SK-N-SH (cell line): ENCODE data around the gene APOC3. TPM values are rescaled to one million over a fixed set of nuclear protein-coding genes. Genes with fewer than 3 reads are reported as not detected.

Experiments used
- CTCF ChIA-PET: fragments of 300-600, 350-600 bp; formaldehyde crosslinking; extraction: SDS; loops from one replicate; lab custom pipeline; 2021; lab: Yijun Ruan, JAX
- POLR2A ChIA-PET: fragments of 350-600 bp; sonication (Branson Sonifier 250); formaldehyde crosslinking; extraction: SDS; loops from one replicate; lab custom pipeline; 2020; ENCODE audit warnings: antibody characterized with exemption, inconsistent platforms; lab: Yijun Ruan, JAX
- DNase-seq: peaks from one replicate; pipeline ENCODE4 v3.0.0; 2012
- H2AFZ ChIP-seq: fragments of 200-600 bp; sonication (generic); 2 replicates; pipeline ENCODE4 v1.8.1; 2016; ENCODE audit warnings: antibody characterized with exemption, mild to moderate bottlenecking, low read depth
- H3F3A ChIP-seq: fragments of 200-600 bp; sonication (generic); replicated peaks from 2 replicates; pipeline ENCODE3; 2016; ENCODE audit warnings: antibody characterized with exemption, mild to moderate bottlenecking; ENCODE audit not compliant: insufficient read depth
- H3K27ac ChIP-seq, 2 experiments: fragments of 200-500 bp in 1 of 2; fragments of 200-600 bp in 1 of 2; sonication (Bioruptor generic) in 1 of 2; sonication (generic), shearing (Covaris generic) in 1 of 2; 2 replicates each; pipeline versions ENCODE4 v1.5.1 to v1.6.1; 2014 to 2016; ENCODE audit warnings: low read depth in 2 of 2, inconsistent platforms in 1 of 2, low read length in 1 of 2, mild to moderate bottlenecking in 1 of 2, mixed read lengths in 1 of 2
- H3K27me3 ChIP-seq: fragments of 200-600 bp; sonication (generic), shearing (Covaris generic); 2 replicates; pipeline ENCODE4 v1.6.1; 2016; ENCODE audit warnings: mixed run types; ENCODE audit not compliant: insufficient read depth
- H3K36me3 ChIP-seq, 2 experiments: fragments of 200-500 bp in 1 of 2; fragments of 200-600 bp in 1 of 2; sonication (Bioruptor generic) in 1 of 2; sonication (generic) in 1 of 2; replicated peaks in 1 of 2; 2 replicates each; pipeline versions ENCODE3 to v1.5.1; 2014 to 2016; ENCODE audit warnings: low read length in 1 of 2, mild to moderate bottlenecking in 1 of 2; ENCODE audit not compliant: insufficient read depth in 2 of 2, control insufficient read depth in 1 of 2
- H3K4me1 ChIP-seq, 2 experiments: fragments of 200-500 bp in 1 of 2; fragments of 200-600 bp in 1 of 2; sonication (Bioruptor generic) in 1 of 2; sonication (generic), shearing (Covaris generic) in 1 of 2; 2 replicates each; pipeline versions ENCODE4 v1.5.1 to v1.6.1; 2014 to 2016; ENCODE audit warnings: low read depth in 1 of 2, low read length in 1 of 2, mixed run types in 1 of 2; ENCODE audit not compliant: insufficient read depth in 2 of 2, control insufficient read depth in 1 of 2
- H3K4me2 ChIP-seq: fragments of 200-600 bp; sonication (generic), shearing (Covaris generic); 2 replicates; pipeline ENCODE4 v1.6.1; 2017; ENCODE audit warnings: mixed run types
- H3K4me3 ChIP-seq, 2 experiments: fragments of 200-500 bp in 1 of 2; fragments of 200-600 bp in 1 of 2; sonication (Bioruptor generic) in 1 of 2; sonication (generic), shearing (Covaris generic) in 1 of 2; 2 replicates each; pipeline versions ENCODE4 v1.5.1 to v1.8.1; 2014 to 2016; ENCODE audit warnings: low read depth in 2 of 2, inconsistent platforms in 1 of 2, low read length in 1 of 2, mild to moderate bottlenecking in 1 of 2, mixed read lengths in 1 of 2, moderate library complexity in 1 of 2
- H3K79me2 ChIP-seq: fragments of 200-600 bp; sonication (generic); 2 replicates; pipeline ENCODE4 v1.8.1; 2017; ENCODE audit warnings: mild to moderate bottlenecking; ENCODE audit not compliant: insufficient read depth
- H3K9ac ChIP-seq: fragments of 200-600 bp; sonication (generic); 2 replicates; pipeline ENCODE4 v1.6.1; 2017; ENCODE audit warnings: mixed run types
- H3K9me2 ChIP-seq: fragments of 200-600 bp; sonication (generic); 2 replicates; pipeline ENCODE4 v1.6.1; 2017; ENCODE audit warnings: mixed run types
- H3K9me3 ChIP-seq: fragments of 200-600 bp; sonication (generic); 2 replicates; pipeline ENCODE4 v1.6.1; 2017; ENCODE audit warnings: mixed run types, mild to moderate bottlenecking, moderate library complexity
- H4K20me1 ChIP-seq: fragments of 200-600 bp; sonication (generic); 2 replicates; pipeline ENCODE4 v1.6.1; 2017; ENCODE audit warnings: mild to moderate bottlenecking, mixed run types; ENCODE audit not compliant: insufficient read depth
- CHD2 ChIP-seq: fragments of 150-350 bp; IDR thresholded peaks from 2 replicates; pipeline ENCODE4 v1.6.1; 2018; ENCODE audit warnings: low read length; ENCODE audit not compliant: partially characterized antibody
- EP300 ChIP-seq, 2 experiments: IDR thresholded peaks; 2 replicates each; pipeline versions ENCODE4 v1.4.0 to v1.6.1; 2012; ENCODE audit warnings: borderline replicate concordance in 1 of 2, low read depth in 1 of 2, low read length in 1 of 2
- FOSL2 ChIP-seq: IDR thresholded peaks from 2 replicates; pipeline ENCODE4 v1.4.0; 2012; ENCODE audit warnings: low read depth, mild to moderate bottlenecking, moderate library complexity, borderline replicate concordance
- FOXJ3 ChIP-seq: sonication (generic); formaldehyde crosslinking; IDR thresholded peaks from 2 replicates; pipeline ENCODE4 v1.5.1; 2020; ENCODE audit warnings: mild to moderate bottlenecking, missing genetic modification reagents
- GATA2 ChIP-seq: sonication (generic); formaldehyde crosslinking; IDR thresholded peaks from 2 replicates; pipeline ENCODE4 v1.5.0; 2020; ENCODE audit warnings: mild to moderate bottlenecking, missing genetic modification reagents
- JUND ChIP-seq: IDR thresholded peaks from 2 replicates; pipeline ENCODE4 v1.4.0; 2012
- MEF2A ChIP-seq: IDR thresholded peaks from 2 replicates; pipeline ENCODE4 v1.4.0; 2012; ENCODE audit warnings: low read depth, borderline replicate concordance
- MXI1 ChIP-seq: IDR thresholded peaks from 2 replicates; pipeline ENCODE4 v1.6.1; 2012; ENCODE audit warnings: mild to moderate bottlenecking, low read depth, low read length, improper control_type of control experiment
- POLR2AphosphoS5 ChIP-seq: IDR thresholded peaks from 2 replicates; pipeline ENCODE4 v1.6.1; 2012; ENCODE audit warnings: low read depth, low read length
- RAD21 ChIP-seq: IDR thresholded peaks from 2 replicates; pipeline ENCODE4 v1.6.1; 2012; ENCODE audit warnings: mild to moderate bottlenecking, low read length
- RXRA ChIP-seq: IDR thresholded peaks from 2 replicates; pipeline ENCODE4 v1.4.0; 2012; ENCODE audit warnings: low read depth, mild to moderate bottlenecking, borderline replicate concordance
- SIN3A ChIP-seq: IDR thresholded peaks from 2 replicates; pipeline ENCODE4 v1.6.1; 2012; ENCODE audit warnings: low read depth, mild to moderate bottlenecking, low read length, moderate library complexity, borderline replicate concordance
- SMC3 ChIP-seq: IDR thresholded peaks from 2 replicates; pipeline ENCODE4 v1.6.1; 2012; ENCODE audit warnings: low read depth, low read length, improper control_type of control experiment
- TAF1 ChIP-seq: IDR thresholded peaks from 2 replicates; pipeline ENCODE4 v1.6.1; 2012; ENCODE audit warnings: low read depth, mild to moderate bottlenecking, low read length, moderate library complexity, borderline replicate concordance
- TCF12 ChIP-seq: IDR thresholded peaks from 2 replicates; pipeline ENCODE4 v1.4.0; 2012
- WGBS: methylation state at CpG from one replicate; pipeline ENCODE4 v1.1.6; 2017; ENCODE audit warnings: low lambda C conversion rate; 5-methylcytosine and 5-hydroxymethylcytosine counted together
- polyA plus RNA-seq, 3 experiments: library from polyadenylated mRNA; depleted of rRNA; stranded (reverse); fragments of >200 nt; gene quantifications; 2 replicates each; pipeline ENCODE4 v1.2.3, GENCODE V29; 2012
- TF ChIP-seq, protein P1 (sequence below): IDR thresholded peaks from 2 replicates; pipeline ENCODE4 v1.6.1; 2012; ENCODE audit warnings: mild to moderate bottlenecking, low read depth, low read length, moderate library complexity
- TF ChIP-seq, protein P2 (sequence below): IDR thresholded peaks from 2 replicates; pipeline ENCODE4 v1.4.0; 2012; ENCODE audit warnings: low read depth, borderline replicate concordance
- TF ChIP-seq, protein P3 (sequence below): IDR thresholded peaks from 2 replicates; pipeline ENCODE4; 2012

APOC3 gene
- polyA plus RNA-seq, 1 of the 3 experiments (the other 2 are of a cell fraction): not detected

DNA sequence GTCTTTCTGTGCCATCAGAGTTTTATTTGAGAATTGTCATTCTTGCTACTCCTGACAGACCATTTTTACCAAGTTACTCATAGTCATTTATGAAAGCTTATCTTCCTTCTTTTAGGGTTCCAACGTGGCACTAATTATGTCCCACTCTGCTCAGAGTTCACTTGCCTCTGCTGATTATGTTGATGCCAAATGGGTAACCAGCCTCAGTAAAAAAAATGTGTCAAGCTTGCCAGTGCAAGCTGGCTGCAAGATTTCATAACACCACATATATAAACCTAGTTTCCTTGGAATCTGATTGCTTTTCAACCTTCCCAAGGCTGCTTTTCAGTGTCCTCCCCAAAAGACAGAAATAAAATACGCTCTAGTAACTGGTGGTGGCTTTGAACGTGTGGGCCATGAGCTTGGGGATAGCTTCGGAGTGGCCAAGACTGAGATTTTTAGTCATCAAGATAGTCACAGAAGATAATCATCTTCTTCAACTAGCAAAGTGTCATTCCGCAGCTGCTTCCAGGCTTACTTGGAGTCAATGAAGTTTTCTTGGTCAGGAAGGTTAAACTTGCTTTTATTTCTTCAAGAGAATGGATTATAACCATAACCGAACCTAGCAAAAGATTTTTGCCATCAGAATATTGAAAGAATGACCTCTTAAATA is 37.2 kb downstream of the APOC3 start (continued):
- TF ChIP-seq CHD2 (no peak), MXI1 (no peak), FOSL2 (no peak), POLR2AphosphoS5 (no peak), JUND (no peak), FOXJ3 (CRISPR knock-in tag) (no peak), EP300 (IDR thresholded peaks at IDR 0.05; ENCODE audit: borderline replicate concordance in 1 of 2, low read depth in 1 of 2, low read length in 1 of 2) (no peak), SIN3A (no peak), SMC3 (no peak)

DNA sequence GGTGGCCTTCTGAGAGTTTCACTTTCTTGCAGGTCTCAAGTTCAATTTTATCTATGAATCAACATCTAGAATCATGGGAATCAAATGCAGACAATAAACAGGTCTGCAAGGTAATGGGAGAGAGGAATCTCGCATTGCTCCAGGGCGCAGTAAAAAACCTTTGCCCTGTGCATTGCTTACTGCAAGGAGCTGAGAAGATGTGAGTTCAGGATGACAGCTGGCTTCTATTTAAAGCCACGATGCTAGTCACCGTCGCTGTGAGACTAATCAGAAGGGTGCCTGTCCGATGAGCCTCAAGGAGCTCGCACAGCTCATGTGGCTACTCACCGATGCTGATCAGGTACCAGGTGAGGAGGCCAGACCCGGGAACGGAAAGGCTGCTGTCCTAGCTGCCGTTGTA is 37.9 kb downstream of the APOC3 start:
- WGBS: 87% methylated on average over 10 of the region's 11 CpGs
- no peaks in the 10 kb centered on the region for H3K79me2 ChIP-seq
- peaks cover 2% of the 10 kb centered on the region for H3F3A ChIP-seq
- H3K36me3 ChIP-seq: peaks cover 26 to 52% of the 10 kb centered on the region in 2 experiments
- H3K27me3 ChIP-seq: no peaks in the 10 kb centered on the region
- no peak overlapping the region for H2AFZ ChIP-seq
- DNase-seq: no peak
- H3K4me3 ChIP-seq: no peak overlapping the region
- POLR2A ChIA-PET: no interaction called here
- H3K9me3 ChIP-seq: no peaks in the 10 kb centered on the region
- CTCF ChIA-PET: interaction anchor here (0.9 to 3.7 kb wide), 4 partner anchors 12 to 238 kb away, joined by 3 to 20 read pairs (median 8); partner anchors contain the start of gene APOA5
- no peaks in the 10 kb centered on the region for H3K9me2 ChIP-seq
- H3K27ac ChIP-seq: no peak overlapping the region
- H3K9ac ChIP-seq: no peak overlapping the region
- TF ChIP-seq POLR2AphosphoS5 (no peak), MEF2A (no peak), TCF12 (no peak), FOSL2 (no peak), SIN3A (no peak), RXRA (no peak), CHD2 (no peak), TAF1 (no peak), GATA2 (CRISPR knock-in tag) (no peak), RAD21 (no peak)
- TF ChIP-seq, protein P1, sequence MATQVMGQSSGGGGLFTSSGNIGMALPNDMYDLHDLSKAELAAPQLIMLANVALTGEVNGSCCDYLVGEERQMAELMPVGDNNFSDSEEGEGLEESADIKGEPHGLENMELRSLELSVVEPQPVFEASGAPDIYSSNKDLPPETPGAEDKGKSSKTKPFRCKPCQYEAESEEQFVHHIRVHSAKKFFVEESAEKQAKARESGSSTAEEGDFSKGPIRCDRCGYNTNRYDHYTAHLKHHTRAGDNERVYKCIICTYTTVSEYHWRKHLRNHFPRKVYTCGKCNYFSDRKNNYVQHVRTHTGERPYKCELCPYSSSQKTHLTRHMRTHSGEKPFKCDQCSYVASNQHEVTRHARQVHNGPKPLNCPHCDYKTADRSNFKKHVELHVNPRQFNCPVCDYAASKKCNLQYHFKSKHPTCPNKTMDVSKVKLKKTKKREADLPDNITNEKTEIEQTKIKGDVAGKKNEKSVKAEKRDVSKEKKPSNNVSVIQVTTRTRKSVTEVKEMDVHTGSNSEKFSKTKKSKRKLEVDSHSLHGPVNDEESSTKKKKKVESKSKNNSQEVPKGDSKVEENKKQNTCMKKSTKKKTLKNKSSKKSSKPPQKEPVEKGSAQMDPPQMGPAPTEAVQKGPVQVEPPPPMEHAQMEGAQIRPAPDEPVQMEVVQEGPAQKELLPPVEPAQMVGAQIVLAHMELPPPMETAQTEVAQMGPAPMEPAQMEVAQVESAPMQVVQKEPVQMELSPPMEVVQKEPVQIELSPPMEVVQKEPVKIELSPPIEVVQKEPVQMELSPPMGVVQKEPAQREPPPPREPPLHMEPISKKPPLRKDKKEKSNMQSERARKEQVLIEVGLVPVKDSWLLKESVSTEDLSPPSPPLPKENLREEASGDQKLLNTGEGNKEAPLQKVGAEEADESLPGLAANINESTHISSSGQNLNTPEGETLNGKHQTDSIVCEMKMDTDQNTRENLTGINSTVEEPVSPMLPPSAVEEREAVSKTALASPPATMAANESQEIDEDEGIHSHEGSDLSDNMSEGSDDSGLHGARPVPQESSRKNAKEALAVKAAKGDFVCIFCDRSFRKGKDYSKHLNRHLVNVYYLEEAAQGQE: no peak
- TF ChIP-seq, protein P2, sequence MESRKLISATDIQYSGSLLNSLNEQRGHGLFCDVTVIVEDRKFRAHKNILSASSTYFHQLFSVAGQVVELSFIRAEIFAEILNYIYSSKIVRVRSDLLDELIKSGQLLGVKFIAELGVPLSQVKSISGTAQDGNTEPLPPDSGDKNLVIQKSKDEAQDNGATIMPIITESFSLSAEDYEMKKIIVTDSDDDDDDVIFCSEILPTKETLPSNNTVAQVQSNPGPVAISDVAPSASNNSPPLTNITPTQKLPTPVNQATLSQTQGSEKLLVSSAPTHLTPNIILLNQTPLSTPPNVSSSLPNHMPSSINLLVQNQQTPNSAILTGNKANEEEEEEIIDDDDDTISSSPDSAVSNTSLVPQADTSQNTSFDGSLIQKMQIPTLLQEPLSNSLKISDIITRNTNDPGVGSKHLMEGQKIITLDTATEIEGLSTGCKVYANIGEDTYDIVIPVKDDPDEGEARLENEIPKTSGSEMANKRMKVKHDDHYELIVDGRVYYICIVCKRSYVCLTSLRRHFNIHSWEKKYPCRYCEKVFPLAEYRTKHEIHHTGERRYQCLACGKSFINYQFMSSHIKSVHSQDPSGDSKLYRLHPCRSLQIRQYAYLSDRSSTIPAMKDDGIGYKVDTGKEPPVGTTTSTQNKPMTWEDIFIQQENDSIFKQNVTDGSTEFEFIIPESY: no peak
- TF ChIP-seq, protein P3, sequence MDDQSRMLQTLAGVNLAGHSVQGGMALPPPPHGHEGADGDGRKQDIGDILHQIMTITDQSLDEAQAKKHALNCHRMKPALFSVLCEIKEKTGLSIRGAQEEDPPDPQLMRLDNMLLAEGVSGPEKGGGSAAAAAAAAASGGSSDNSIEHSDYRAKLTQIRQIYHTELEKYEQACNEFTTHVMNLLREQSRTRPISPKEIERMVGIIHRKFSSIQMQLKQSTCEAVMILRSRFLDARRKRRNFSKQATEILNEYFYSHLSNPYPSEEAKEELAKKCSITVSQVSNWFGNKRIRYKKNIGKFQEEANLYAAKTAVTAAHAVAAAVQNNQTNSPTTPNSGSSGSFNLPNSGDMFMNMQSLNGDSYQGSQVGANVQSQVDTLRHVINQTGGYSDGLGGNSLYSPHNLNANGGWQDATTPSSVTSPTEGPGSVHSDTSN: no peak
- TF ChIP-seq, all 33 proteins: peak for 0
- H4K20me1 ChIP-seq: no peaks in the 10 kb centered on the region
- no peak overlapping the region for H3K4me2 ChIP-seq
- peaks cover 6 to 9% of the 10 kb centered on the region in 2 experiments for H3K4me1 ChIP-seq
